GM06990 (cell line): ENCODE results near the gene KCNK7.

Source experiments
- DNase-seq: peaks from one replicate; pipeline ENCODE4 v3.0.0-alpha.2; 2011; ENCODE audit not compliant: insufficient read length; ENCODE audit errors: extremely low read depth
- H3K27me3 ChIP-seq: replicated peaks from 2 replicates; pipeline ENCODE4 v1.6.0; 2011; ENCODE audit warnings: low read length; ENCODE audit not compliant: control insufficient read depth, insufficient read depth
- H3K36me3 ChIP-seq: 2 replicates; pipeline ENCODE4 v1.5.1; 2011; ENCODE audit warnings: low read length; ENCODE audit not compliant: control insufficient read depth, insufficient read depth
- H3K4me3 ChIP-seq: replicated peaks from 2 replicates; pipeline ENCODE4 v1.5.1; 2011; ENCODE audit warnings: low read depth, mild to moderate bottlenecking, control low read depth, low read length
- CTCF ChIP-seq: IDR thresholded peaks from 2 replicates; pipeline ENCODE4 v1.5.1; 2011; ENCODE audit warnings: low read length, control low read depth, mild to moderate bottlenecking, inconsistent platforms; ENCODE audit not compliant: insufficient read depth, poor library complexity, severe bottlenecking

KCNK7 gene

GRCh38 chr11:65604258-65604657, 8.7 kb upstream of the KCNK7 start:
- Histone ChIP-seq H3K36me3 (peaks cover 43% of the 10 kb centered on the region), H3K27me3 (no peaks in the 10 kb centered on the region), H3K4me3 (no peak overlapping the region)
- no peak for DNase-seq
- TF ChIP-seq CTCF = no peak

GRCh38 chr11:65599955-65600246, 4.3 kb upstream of the KCNK7 start:
- DNase-seq = no peak
- Histone ChIP-seq H3K27me3 (no peaks in the 10 kb centered on the region), H3K4me3 (no peak overlapping the region), H3K36me3 (peaks cover 29% of the 10 kb centered on the region)
- TF ChIP-seq CTCF = no peak

- no peak for TF ChIP-seq CTCF
- DNase-seq = no peak
Measured at GRCh38 chr11:65599216-65599954, 3.8 kb upstream of the KCNK7 start.

GRCh38 chr11:65598258-65598699, 2.7 kb upstream of the KCNK7 start:
- TF ChIP-seq CTCF = no peak
- no peak for DNase-seq
- Histone ChIP-seq H3K4me3 (no peak overlapping the region), H3K36me3 (peaks cover 24% of the 10 kb centered on the region), H3K27me3 (no peaks in the 10 kb centered on the region)

More at GRCh38 chr11:65599216-65599954, 3.8 kb upstream of the KCNK7 start:
- Histone ChIP-seq H3K36me3 (peaks cover 25% of the 10 kb centered on the region), H3K4me3 (no peak overlapping the region), H3K27me3 (no peaks in the 10 kb centered on the region)

- DNase-seq = no peak
- Histone ChIP-seq H3K27me3 (no peaks in the 10 kb centered on the region), H3K4me3 (no peak overlapping the region), H3K36me3 (peaks cover 29% of the 10 kb centered on the region)
- no peak for TF ChIP-seq CTCF
Measured at GRCh38 chr11:65596520-65596919, 920 bp upstream of the KCNK7 start.

GRCh38 chr11:65595131-65595530, 469 bp downstream of the KCNK7 start:
- DNase-seq = no peak
- H3K4me3 ChIP-seq = no peak overlapping the region
- H3K27me3 ChIP-seq = no peaks in the 10 kb centered on the region
- no peak for TF ChIP-seq CTCF
- H3K36me3 ChIP-seq = peaks cover 32% of the 10 kb centered on the region
